ENCODE data around the gene DYNLT1.

Gene DYNLT1

DNA sequence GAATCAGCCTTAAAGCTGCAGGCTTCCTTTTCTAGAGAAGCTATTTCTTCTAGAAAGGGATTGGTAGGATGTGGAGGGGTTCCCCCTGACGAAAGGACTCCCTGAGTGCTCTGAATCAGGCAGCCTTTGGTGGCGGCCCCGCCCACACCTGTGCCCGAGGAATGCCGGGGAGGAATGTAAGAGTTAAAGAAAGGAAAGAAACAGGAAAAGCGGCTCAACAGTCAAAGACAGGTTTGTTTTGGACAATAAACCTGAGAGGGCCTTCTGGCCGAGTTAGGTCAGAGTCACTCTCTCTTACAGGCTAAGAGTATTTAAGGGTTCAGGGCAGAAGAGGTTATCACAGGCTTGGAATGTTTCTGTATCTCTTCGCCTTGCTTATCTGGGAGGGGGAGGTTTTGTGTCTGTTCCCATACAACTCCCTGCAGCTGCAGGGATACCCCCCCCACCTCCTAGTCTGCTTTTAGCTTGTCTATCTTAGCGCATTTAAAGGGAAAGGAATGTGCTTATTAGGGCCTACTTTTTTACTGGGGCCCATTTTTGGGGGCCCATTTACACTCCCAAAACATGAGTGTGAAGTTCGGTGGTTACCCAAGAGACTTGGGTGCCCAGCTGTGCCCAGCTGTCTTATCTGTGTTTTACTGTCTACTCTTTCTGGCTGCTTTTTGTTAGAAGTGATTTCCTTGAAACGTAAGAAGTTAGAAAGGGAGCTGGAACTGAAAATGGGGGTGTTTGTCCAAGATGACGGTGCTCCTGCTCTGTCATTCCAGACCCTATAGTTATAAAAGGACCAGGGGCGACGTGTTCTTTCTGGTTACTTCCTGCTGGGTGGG, 32.8 kb downstream of the DYNLT1 start:
- TF ChIP-seq, protein P1, sequence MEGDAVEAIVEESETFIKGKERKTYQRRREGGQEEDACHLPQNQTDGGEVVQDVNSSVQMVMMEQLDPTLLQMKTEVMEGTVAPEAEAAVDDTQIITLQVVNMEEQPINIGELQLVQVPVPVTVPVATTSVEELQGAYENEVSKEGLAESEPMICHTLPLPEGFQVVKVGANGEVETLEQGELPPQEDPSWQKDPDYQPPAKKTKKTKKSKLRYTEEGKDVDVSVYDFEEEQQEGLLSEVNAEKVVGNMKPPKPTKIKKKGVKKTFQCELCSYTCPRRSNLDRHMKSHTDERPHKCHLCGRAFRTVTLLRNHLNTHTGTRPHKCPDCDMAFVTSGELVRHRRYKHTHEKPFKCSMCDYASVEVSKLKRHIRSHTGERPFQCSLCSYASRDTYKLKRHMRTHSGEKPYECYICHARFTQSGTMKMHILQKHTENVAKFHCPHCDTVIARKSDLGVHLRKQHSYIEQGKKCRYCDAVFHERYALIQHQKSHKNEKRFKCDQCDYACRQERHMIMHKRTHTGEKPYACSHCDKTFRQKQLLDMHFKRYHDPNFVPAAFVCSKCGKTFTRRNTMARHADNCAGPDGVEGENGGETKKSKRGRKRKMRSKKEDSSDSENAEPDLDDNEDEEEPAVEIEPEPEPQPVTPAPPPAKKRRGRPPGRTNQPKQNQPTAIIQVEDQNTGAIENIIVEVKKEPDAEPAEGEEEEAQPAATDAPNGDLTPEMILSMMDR (IDR thresholded peaks at IDR 0.05; ENCODE audit: poor library complexity, severe bottlenecking), result no peak
- no peaks in the 10 kb centered on the region for H3K27me3 ChIP-seq (ENCODE audit: insufficient read depth, poor library complexity, severe bottlenecking)
- H3K4me1 ChIP-seq (ENCODE audit: insufficient read depth, poor library complexity, severe bottlenecking), result no peaks in the 10 kb centered on the region
- H3K4me3 ChIP-seq (ENCODE audit: severe bottlenecking), result no peak overlapping the region
- H3K27ac ChIP-seq (ENCODE audit: poor library complexity, severe bottlenecking), result no peak overlapping the region
- peaks cover 83% of the 10 kb centered on the region for H3K36me3 ChIP-seq (ENCODE audit: low read depth)
- DNase-seq (ENCODE audit: low spot score) (no peak), ATAC-seq (ENCODE audit: low read depth) (peak; percentile 53; the same call in 2 of the 3 replicates)
- no peaks in the 10 kb centered on the region for H3K9me3 ChIP-seq (ENCODE audit: severe bottlenecking)

DNA sequence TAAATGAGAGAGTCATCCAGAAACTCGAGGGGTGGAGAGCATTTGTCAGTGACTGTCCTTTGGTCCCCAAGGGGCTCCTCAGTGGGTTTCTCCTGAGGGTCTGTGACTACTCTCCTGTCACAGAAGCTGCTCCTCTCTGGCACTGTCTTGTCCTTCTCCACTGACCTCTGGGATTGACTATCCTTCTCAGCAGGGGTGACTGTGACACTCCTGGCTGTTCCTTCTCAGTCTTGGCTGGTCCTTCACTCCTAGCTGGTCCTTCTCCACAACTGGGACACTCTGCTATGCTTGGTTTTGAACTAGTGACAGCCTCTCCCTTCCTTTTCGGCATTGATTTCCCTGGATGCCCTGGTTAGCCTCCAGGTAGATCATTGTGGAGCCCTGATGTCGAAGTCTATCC, 33.5 kb downstream of the DYNLT1 start:
- no peaks in the 10 kb centered on the region for H3K9me3 ChIP-seq (ENCODE audit: severe bottlenecking)
- TF ChIP-seq, protein P1 (IDR thresholded peaks at IDR 0.05; ENCODE audit: poor library complexity, severe bottlenecking), result no peak
- H3K36me3 ChIP-seq (ENCODE audit: low read depth), result peaks cover 88% of the 10 kb centered on the region
- DNase-seq (ENCODE audit: low spot score), result no peak
- H3K27ac ChIP-seq (ENCODE audit: poor library complexity, severe bottlenecking), result no peak overlapping the region
- ATAC-seq (ENCODE audit: low read depth), result no peak
- no peaks in the 10 kb centered on the region for H3K4me1 ChIP-seq (ENCODE audit: insufficient read depth, poor library complexity, severe bottlenecking)
- H3K27me3 ChIP-seq (ENCODE audit: insufficient read depth, poor library complexity, severe bottlenecking), result no peaks in the 10 kb centered on the region
- no peak overlapping the region for H3K4me3 ChIP-seq (ENCODE audit: severe bottlenecking)

- DNase-seq (ENCODE audit: low spot score) (peak; percentile 22), ATAC-seq (ENCODE audit: low read depth) (no peak)
- no peak overlapping the region for H3K4me3 ChIP-seq (ENCODE audit: severe bottlenecking)
- no peaks in the 10 kb centered on the region for H3K4me1 ChIP-seq (ENCODE audit: insufficient read depth, poor library complexity, severe bottlenecking)
- H3K27me3 ChIP-seq (ENCODE audit: insufficient read depth, poor library complexity, severe bottlenecking), result no peaks in the 10 kb centered on the region
- no peak overlapping the region for H3K27ac ChIP-seq (ENCODE audit: poor library complexity, severe bottlenecking)
- no peaks in the 10 kb centered on the region for H3K9me3 ChIP-seq (ENCODE audit: severe bottlenecking)
- TF ChIP-seq, protein P1 (IDR thresholded peaks at IDR 0.05; ENCODE audit: poor library complexity, severe bottlenecking), result no peak
- H3K36me3 ChIP-seq (ENCODE audit: low read depth), result peaks cover 88% of the 10 kb centered on the region
These were observed 34.1 kb downstream of the DYNLT1 start for GRCh38 chr6:158610319-158610968.

DNA sequence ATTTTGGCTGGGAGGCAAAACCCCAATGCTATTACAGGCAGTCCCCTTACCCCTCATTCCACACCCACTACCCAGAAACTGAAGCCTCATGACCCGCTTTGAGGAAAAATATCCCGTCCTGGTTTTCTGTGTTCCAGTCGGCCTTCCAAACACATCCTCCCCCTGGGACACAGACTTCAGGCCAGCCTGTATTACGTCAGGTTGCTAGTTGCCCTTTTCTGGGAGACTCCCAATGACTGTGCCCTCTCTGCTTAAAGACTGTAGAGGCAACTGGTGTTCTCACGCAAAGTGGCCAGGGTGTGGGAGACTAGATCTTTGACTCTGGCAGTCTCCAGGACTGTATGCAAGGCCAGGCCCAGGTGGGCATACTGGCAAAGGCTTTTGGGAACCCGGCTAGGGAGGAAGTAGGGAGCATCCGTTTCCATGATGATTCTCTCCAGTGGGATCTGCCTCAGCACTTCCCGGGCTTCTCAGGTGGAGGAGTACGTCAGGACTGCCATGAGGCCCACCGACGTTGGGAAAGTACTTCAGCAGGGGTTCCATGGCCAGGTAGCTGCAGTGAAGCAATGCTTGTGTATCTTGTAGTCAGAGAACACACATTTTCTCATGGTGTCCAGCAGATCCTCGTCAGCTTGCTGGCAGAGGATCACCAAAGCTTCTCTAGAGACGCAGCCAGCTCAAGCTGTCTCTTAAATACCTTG, 34.9 kb downstream of the DYNLT1 start:
- TF ChIP-seq, protein P1 (IDR thresholded peaks at IDR 0.05; ENCODE audit: poor library complexity, severe bottlenecking), result no peak
- no peaks in the 10 kb centered on the region for H3K4me1 ChIP-seq (ENCODE audit: insufficient read depth, poor library complexity, severe bottlenecking)
- no peak overlapping the region for H3K27ac ChIP-seq (ENCODE audit: poor library complexity, severe bottlenecking)
- H3K36me3 ChIP-seq (ENCODE audit: low read depth), result peaks cover 85% of the 10 kb centered on the region
- ATAC-seq (ENCODE audit: low read depth) (no peak), DNase-seq (ENCODE audit: low spot score) (no peak)
- no peaks in the 10 kb centered on the region for H3K9me3 ChIP-seq (ENCODE audit: severe bottlenecking)
- no peak overlapping the region for H3K4me3 ChIP-seq (ENCODE audit: severe bottlenecking)
- H3K27me3 ChIP-seq (ENCODE audit: insufficient read depth, poor library complexity, severe bottlenecking), result no peaks in the 10 kb centered on the region

Measured in RWPE2 (cell line).